ENCODE results near the gene TNIP2. TPM values are rescaled to one million over a fixed set of nuclear protein-coding genes. Genes with fewer than 3 reads are reported as not detected.
A peak's percentile ranks its signal among the peaks of the same experiment; 100 is the strongest.

Gene TNIP2
- total RNA-seq, 4 donors from 2014 or later: 21.8 to 36.0 (median 30.8) TPM

DNA sequence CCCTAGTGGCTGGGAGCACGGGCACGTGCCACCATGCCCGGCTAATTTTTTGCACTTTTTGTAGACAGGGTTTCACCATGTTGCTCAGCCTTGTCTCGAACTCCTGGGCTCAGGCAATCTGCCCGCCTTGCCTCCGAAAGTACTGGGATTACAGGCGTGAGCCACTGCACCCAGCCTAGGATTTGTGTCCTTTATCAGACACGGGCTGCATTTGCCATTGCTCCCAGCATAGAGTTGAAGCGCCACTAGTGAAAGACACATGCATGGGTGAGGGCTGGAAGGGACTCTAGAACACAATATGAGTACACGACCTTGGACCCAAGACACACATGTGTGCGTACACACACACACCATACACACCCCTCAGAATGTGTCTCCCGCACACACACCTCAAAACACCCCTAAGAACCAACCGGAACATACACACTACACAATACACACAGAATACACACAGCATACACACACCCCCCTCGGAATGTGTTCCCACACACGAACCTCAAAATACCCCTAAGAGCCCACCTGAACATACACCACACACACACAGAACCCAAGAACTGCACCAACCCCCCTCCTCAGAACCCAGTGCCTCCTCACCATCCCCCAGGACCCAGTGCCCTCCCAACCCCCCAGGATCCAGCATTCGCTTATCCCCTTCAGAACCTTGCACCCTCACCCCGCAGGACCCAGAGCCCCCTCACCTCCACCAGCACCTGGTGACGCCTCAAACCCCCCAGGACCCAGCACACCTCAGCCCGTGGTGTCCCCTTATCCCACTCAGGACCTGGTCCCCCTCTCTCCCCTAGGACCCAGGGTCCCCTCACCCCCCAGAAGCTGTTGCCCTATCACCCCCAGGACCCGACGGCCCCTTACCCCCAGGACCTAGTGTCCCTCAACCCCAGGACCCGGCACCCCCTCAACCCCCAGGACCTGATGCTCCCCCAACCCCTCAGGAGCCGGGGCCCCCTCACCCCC, 1.0 kb downstream of the TNIP2 start:
- Histone ChIP-seq H3K9me3 (no peaks in the 10 kb centered on the region), H3K27me3 (no peaks in the 10 kb centered on the region), H3K27ac (peak overlapping the region; percentile 90), H3K4me1 (peaks cover 40% of the 10 kb centered on the region), H3K36me3 (peaks cover 5% of the 10 kb centered on the region), H3K4me3 (peak overlapping the region; percentile 70)
- 59% methylated on average over 22 of the region's 23 CpGs for WGBS
- no peak for DNase-seq (ENCODE audit: low spot score in 2 of 2)
- no peak for TF ChIP-seq EP300 (IDR thresholded peaks at IDR 0.05)
- TF ChIP-seq POLR2AphosphoS5 (IDR thresholded peaks at IDR 0.05): no peak
- no peak for TF ChIP-seq POLR2A (IDR thresholded peaks at IDR 0.05)
- TF ChIP-seq, protein P1, sequence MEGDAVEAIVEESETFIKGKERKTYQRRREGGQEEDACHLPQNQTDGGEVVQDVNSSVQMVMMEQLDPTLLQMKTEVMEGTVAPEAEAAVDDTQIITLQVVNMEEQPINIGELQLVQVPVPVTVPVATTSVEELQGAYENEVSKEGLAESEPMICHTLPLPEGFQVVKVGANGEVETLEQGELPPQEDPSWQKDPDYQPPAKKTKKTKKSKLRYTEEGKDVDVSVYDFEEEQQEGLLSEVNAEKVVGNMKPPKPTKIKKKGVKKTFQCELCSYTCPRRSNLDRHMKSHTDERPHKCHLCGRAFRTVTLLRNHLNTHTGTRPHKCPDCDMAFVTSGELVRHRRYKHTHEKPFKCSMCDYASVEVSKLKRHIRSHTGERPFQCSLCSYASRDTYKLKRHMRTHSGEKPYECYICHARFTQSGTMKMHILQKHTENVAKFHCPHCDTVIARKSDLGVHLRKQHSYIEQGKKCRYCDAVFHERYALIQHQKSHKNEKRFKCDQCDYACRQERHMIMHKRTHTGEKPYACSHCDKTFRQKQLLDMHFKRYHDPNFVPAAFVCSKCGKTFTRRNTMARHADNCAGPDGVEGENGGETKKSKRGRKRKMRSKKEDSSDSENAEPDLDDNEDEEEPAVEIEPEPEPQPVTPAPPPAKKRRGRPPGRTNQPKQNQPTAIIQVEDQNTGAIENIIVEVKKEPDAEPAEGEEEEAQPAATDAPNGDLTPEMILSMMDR (IDR thresholded peaks at IDR 0.05): no peak

DNA sequence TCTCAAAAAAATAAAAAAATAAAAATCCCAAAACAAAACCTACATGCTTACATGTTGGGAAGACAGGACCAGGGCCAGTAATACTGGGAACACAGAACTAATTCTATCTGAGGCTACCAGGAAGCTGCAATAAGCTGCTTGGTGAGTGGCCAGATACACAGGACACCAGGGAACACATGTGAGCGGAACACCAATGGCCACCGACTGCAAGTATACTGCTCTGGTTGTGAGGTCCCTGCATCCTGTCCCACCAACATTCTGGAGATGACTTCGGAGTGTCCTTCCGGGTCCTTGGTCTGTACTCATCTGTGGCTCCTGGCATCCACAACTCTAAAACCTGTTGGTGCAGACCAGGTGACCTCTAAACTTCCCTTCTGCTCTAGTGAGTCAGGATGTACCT, 2.7 kb downstream of the TNIP2 start:
- Histone ChIP-seq H3K4me1 (peaks cover 40% of the 10 kb centered on the region), H3K27ac (no peak overlapping the region), H3K9me3 (no peaks in the 10 kb centered on the region), H3K27me3 (no peaks in the 10 kb centered on the region), H3K4me3 (no peak overlapping the region), H3K36me3 (peaks cover 5% of the 10 kb centered on the region)
- 64% methylated on average over 4 of the region's 4 CpGs for WGBS
- DNase-seq (ENCODE audit: low spot score in 2 of 2): no peak
- TF ChIP-seq EP300 (IDR thresholded peaks at IDR 0.05) (no peak), POLR2A (IDR thresholded peaks at IDR 0.05) (no peak)

DNA sequence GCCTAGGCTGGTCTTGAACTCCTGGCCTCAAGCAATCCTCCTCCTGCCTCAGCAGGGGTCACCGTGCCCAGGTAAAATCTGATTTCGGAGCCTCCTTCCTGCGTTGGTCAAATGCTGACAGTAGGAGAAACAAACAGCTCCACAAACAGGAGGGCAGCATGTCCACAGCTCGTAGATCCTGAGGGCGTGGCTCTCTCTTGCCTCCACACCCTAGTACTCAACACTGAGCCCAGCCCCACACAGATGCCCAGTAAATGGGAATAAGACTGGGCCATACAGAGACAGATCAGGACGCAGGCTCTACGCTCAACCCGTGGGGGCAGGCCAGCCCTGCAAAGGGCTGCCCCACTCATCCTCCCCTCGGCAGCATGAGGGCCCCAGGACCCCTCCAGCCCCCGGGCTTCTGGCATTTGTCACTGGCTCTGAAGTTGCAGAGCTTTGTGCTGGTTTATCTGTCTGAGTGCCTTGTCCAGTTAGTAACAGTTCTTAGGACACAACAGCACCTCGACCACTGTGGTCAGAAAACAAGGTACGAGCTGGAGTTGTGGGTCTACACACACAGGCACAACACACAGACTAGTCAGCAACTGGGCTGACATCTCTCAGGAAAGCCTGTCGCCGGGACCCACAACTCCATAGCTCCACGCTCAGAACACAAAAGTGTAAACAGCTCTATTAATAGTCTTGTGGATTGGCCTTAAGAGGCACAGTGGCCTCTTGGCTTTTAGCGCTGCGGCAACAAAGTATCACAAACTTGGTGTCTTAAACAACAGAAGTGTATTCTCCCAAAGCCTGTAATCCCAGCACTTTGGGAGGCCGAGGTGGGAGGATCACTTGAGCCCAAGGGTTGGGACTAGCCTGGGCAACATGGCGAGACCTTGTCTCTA, 5.2 kb downstream of the TNIP2 start:
- Histone ChIP-seq H3K9me3 (no peaks in the 10 kb centered on the region), H3K4me3 (no peak overlapping the region), H3K4me1 (peaks cover 40% of the 10 kb centered on the region), H3K36me3 (peaks cover 24% of the 10 kb centered on the region), H3K27ac (no peak overlapping the region), H3K27me3 (no peaks in the 10 kb centered on the region)
- TF ChIP-seq, protein P1 (IDR thresholded peaks at IDR 0.05): no peak
- 80% methylated on average over 19 of the region's 19 CpGs for WGBS
- DNase-seq (ENCODE audit: low spot score in 2 of 2): no peak

DNA sequence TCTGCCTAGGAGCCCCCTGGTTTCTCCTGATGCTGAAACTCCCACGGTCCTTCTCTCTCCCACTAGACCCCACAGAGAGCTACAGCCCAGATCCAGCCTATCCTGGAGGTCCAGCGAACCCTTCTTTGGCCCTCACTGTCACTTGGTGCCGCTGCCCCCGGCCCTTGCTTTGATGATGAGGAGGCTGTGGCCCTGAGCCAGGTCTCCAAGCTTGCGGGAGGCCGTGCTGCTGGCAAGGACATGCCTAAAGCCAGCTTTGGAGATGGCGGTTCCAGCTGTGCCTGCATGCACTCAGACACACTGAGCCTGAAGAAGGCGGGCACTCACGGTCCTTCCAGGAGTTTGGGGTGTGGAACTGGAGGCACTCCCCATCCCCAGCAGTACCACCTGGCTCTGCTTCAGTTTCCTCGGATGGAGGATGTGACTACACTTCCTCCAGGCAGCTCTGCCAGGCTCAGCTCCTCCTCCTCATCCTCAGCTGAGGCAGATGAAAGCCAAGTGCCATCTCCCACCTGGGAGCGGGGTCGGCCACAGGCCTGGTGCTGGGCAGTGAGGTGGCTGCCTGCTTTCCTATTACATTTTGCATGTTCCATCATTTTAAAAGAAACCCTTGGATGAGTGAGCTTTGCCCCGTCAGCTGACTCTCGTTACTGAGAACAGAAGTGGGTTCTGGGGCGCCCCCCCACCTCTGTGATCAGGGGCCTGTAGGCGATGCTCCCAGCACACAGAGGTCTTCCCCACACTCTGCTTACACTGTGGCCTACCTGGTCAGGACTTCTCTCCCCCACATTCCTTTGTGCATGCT, 9.0 kb downstream of the TNIP2 start:
- peaks cover 59% of the 10 kb centered on the region for H3K36me3 ChIP-seq
- no peak overlapping the region for H3K4me3 ChIP-seq
- no peaks in the 10 kb centered on the region for H3K27me3 ChIP-seq
- 77% methylated on average over 16 of the region's 16 CpGs for WGBS
- TF ChIP-seq POLR2AphosphoS5 (IDR thresholded peaks at IDR 0.05) (no peak), EP300 (IDR thresholded peaks at IDR 0.05) (no peak), POLR2A (IDR thresholded peaks at IDR 0.05) (no peak)
- TF ChIP-seq, protein P1 (IDR thresholded peaks at IDR 0.05): no peak
- no peak overlapping the region for H3K27ac ChIP-seq
- peaks cover 27% of the 10 kb centered on the region for H3K4me1 ChIP-seq
- DNase-seq (ENCODE audit: low spot score in 2 of 2): no peak
- no peaks in the 10 kb centered on the region for H3K9me3 ChIP-seq

DNA sequence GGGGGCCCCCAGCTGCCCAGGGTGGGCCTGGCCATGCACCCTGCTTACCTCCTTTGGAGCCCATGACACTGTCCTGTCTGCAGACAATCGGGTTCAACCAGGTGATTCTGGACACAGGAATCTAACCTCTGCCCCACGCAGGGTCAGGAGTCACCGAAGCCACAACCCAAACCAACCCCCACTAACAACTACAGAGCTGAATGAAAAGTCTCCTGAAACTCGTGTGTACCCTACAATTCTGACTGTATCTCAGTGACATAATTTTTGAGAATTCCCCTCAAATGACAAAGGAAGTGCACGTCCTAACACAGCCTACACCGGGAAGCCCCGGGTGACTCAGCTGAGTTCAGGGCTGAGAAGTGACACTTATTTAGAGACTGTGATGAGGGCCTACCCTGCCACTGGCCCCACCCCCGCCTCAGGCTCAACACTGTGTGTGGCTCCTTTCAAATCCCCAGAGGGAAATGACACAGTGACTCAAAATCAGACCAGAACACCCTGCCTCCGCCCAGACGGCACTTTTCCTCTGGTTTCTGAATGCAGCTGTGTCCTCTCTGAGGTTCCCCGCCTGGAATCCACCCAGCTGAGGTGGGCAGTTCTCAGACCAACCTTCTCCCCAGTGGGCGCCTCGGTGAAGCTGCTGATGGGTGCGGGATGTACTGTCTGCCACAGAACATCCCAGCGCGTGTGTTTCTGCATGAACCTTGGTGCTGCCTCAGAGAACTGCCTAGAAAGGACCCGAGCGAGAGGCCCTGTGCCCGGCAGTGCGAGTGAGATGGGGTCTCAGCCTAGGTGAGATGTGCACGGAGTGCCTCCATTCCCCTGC, 9.9 kb downstream of the TNIP2 start:
- H3K9me3 ChIP-seq: no peaks in the 10 kb centered on the region
- no peak overlapping the region for H3K4me3 ChIP-seq
- H3K27me3 ChIP-seq: no peaks in the 10 kb centered on the region
- TF ChIP-seq POLR2A (IDR thresholded peaks at IDR 0.05) (no peak), POLR2AphosphoS5 (IDR thresholded peaks at IDR 0.05) (no peak), EP300 (IDR thresholded peaks at IDR 0.05) (no peak)
- TF ChIP-seq, protein P1 (IDR thresholded peaks at IDR 0.05): no peak
- peak overlapping the region; percentile 18 for H3K27ac ChIP-seq
- peaks cover 67% of the 10 kb centered on the region for H3K36me3 ChIP-seq
- H3K4me1 ChIP-seq: peaks cover 27% of the 10 kb centered on the region
- 36% methylated on average over 10 of the region's 21 CpGs for WGBS
- no peak for DNase-seq (ENCODE audit: low spot score in 2 of 2)

Data from suprapubic skin (tissue), 4 donors.